SK-N-SH treated with all-trans-retinoic acid at 6 μM for 48 hours (cell line): ENCODE data around the gene C2CD5.
"Not testable (repeated sequence)": the region's sequence is repeated elsewhere in the genome, so short reads cannot be mapped to it uniquely, and the experiment has no call there.

ENCODE experiments used
- ATAC-seq: fragments of 200-7000 bp; cut with Tn5 transposase; 3 replicates; pipeline ENCODE4 v1.9.1; 2020; ENCODE audit warnings: mild to moderate bottlenecking, moderate library complexity
- ARNTL ChIP-seq: fragments of 450-650 bp; formaldehyde crosslinking; IDR thresholded peaks from 2 replicates; pipeline ENCODE4 v1.5.0; 2020; ENCODE audit warnings: low read depth, mild to moderate bottlenecking, moderate library complexity, borderline replicate concordance
- BACH2 ChIP-seq: fragments of 250-450 bp; sonication (Bioruptor Pico); IDR thresholded peaks from 2 replicates; pipeline ENCODE4 v1.9.0; 2021; ENCODE audit warnings: mild to moderate bottlenecking, borderline replicate concordance
- ESRRG ChIP-seq: fragments of 250-450 bp; sonication (Bioruptor Pico); IDR thresholded peaks from 2 replicates; pipeline ENCODE4 v1.6.1; 2021; ENCODE audit warnings: mild to moderate bottlenecking
- GLIS3 ChIP-seq: fragments of 250-450 bp; sonication (Bioruptor Pico); IDR thresholded peaks from 2 replicates; pipeline ENCODE4 v1.5.0; 2020; ENCODE audit warnings: mild to moderate bottlenecking, moderate library complexity
- ISL1 ChIP-seq: fragments of 250-450 bp; sonication (Bioruptor Pico); IDR thresholded peaks from 2 replicates; pipeline ENCODE4 v2.1.2; 2022; ENCODE audit warnings: mild to moderate bottlenecking, moderate library complexity
- OSR1 ChIP-seq: fragments of 250-450 bp; sonication (Bioruptor Pico); IDR thresholded peaks from 2 replicates; pipeline ENCODE4 v1.8.0; 2022; ENCODE audit warnings: moderate library complexity, mild to moderate bottlenecking, inconsistent platforms
- PPARA ChIP-seq: fragments of 250-450 bp; sonication (Bioruptor Pico); IDR thresholded peaks from 2 replicates; pipeline ENCODE4 v1.5.0; 2020; ENCODE audit warnings: mild to moderate bottlenecking, borderline replicate concordance
- RARB ChIP-seq: fragments of 250-450 bp; sonication (Bioruptor Pico); IDR thresholded peaks from 2 replicates; pipeline ENCODE4 v1.8.0; 2021; ENCODE audit warnings: mild to moderate bottlenecking, moderate library complexity
- SNAI2 ChIP-seq: fragments of 250-450 bp; sonication (Bioruptor Pico); IDR thresholded peaks from 2 replicates; pipeline ENCODE4 v1.5.0; 2020; ENCODE audit warnings: mild to moderate bottlenecking, moderate library complexity
- TCF4 ChIP-seq: fragments of 250-450 bp; sonication (Bioruptor Pico); IDR thresholded peaks from 2 replicates; pipeline ENCODE4 v1.8.0; 2021; ENCODE audit warnings: mild to moderate bottlenecking, moderate library complexity, borderline replicate concordance
- ZC3H10 ChIP-seq: fragments of 250-450 bp; sonication (Bioruptor Pico); IDR thresholded peaks from 2 replicates; pipeline ENCODE4 v1.5.1; 2021; ENCODE audit warnings: mild to moderate bottlenecking, moderate library complexity
- ZFP3 ChIP-seq: fragments of 250-450 bp; sonication (Bioruptor Pico); IDR thresholded peaks from 2 replicates; pipeline ENCODE4 v1.5.0; 2020; ENCODE audit warnings: mild to moderate bottlenecking, moderate library complexity
- ZFP30 ChIP-seq: fragments of 450-650 bp; formaldehyde crosslinking; IDR thresholded peaks from 2 replicates; pipeline ENCODE4 v1.5.0; 2022; ENCODE audit warnings: mild to moderate bottlenecking, moderate library complexity
- ZNF565 ChIP-seq: fragments of 450-650 bp; formaldehyde crosslinking; conservative IDR thresholded peaks from 2 replicates; pipeline ENCODE4 v1.5.0; 2020; ENCODE audit warnings: low read depth, mild to moderate bottlenecking, moderate library complexity
- ZNF70 ChIP-seq: fragments of 450-650 bp; formaldehyde crosslinking; IDR thresholded peaks from 2 replicates; pipeline ENCODE4 v1.5.0; 2020; ENCODE audit warnings: mild to moderate bottlenecking, moderate library complexity
- ZNF8 ChIP-seq: fragments of 450-650 bp; formaldehyde crosslinking; IDR thresholded peaks from 2 replicates; pipeline ENCODE4 v1.5.0; 2020; ENCODE audit warnings: mild to moderate bottlenecking, moderate library complexity
- TF ChIP-seq, protein P1 (sequence below): fragments of 250-450 bp; sonication (Bioruptor Pico); IDR thresholded peaks from 2 replicates; pipeline ENCODE4 v1.8.0; 2020; ENCODE audit warnings: mild to moderate bottlenecking, moderate library complexity, borderline replicate concordance
- TF ChIP-seq, protein P2 (sequence below): fragments of 250-450 bp; sonication (Bioruptor Pico); IDR thresholded peaks from 2 replicates; pipeline ENCODE4 v1.8.0; 2021; ENCODE audit warnings: low read depth, mild to moderate bottlenecking, moderate library complexity, borderline replicate concordance
- TF ChIP-seq, protein P3 (sequence below): fragments of 250-450 bp; sonication (Bioruptor Pico); IDR thresholded peaks from 2 replicates; pipeline ENCODE4 v1.5.1; 2021; ENCODE audit warnings: mild to moderate bottlenecking, moderate library complexity
- TF ChIP-seq, protein P4 (sequence below): fragments of 250-450 bp; sonication (Bioruptor Pico); IDR thresholded peaks from 2 replicates; pipeline ENCODE4 v1.5.1; 2020; ENCODE audit warnings: low read depth, mild to moderate bottlenecking, moderate library complexity
- TF ChIP-seq, protein P5 (sequence below): fragments of 250-450 bp; sonication (Bioruptor Pico); IDR thresholded peaks from 2 replicates; pipeline ENCODE4 v1.5.0; 2020; ENCODE audit warnings: mild to moderate bottlenecking, moderate library complexity

Gene C2CD5

DNA sequence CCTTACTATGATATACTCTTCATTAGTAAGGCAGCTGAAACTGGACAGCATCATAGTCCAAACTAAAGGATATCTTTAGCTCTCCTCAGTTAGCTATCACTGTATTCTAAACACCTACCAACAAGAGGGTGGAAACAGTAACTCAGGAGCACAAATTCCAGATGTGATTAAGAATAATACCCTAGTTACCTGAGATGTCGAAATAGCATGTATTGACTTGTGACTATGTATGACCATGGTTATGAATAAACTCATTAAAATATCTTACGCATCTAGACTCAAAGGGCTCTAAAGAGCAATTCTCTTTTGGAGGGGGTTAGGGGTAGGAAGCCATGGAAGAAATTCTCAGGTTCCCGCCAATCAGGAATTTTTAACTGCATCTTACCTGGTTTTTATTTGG lies 90.8 kb downstream of the C2CD5 start:
- ATAC-seq, result no peak
- TF ChIP-seq GLIS3 (CRISPR knock-in tag) (no peak), SNAI2 (CRISPR knock-in tag) (no peak), ZFP30 (CRISPR knock-in tag) (no peak), ISL1 (CRISPR knock-in tag) (no peak), OSR1 (CRISPR knock-in tag) (no peak), ARNTL (no peak), PPARA (CRISPR knock-in tag) (no peak), ZNF70 (CRISPR knock-in tag) (no peak)
- TF ChIP-seq, protein P1, sequence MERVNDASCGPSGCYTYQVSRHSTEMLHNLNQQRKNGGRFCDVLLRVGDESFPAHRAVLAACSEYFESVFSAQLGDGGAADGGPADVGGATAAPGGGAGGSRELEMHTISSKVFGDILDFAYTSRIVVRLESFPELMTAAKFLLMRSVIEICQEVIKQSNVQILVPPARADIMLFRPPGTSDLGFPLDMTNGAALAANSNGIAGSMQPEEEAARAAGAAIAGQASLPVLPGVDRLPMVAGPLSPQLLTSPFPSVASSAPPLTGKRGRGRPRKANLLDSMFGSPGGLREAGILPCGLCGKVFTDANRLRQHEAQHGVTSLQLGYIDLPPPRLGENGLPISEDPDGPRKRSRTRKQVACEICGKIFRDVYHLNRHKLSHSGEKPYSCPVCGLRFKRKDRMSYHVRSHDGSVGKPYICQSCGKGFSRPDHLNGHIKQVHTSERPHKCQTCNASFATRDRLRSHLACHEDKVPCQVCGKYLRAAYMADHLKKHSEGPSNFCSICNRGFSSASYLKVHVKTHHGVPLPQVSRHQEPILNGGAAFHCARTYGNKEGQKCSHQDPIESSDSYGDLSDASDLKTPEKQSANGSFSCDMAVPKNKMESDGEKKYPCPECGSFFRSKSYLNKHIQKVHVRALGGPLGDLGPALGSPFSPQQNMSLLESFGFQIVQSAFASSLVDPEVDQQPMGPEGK, result no peak
- TF ChIP-seq, protein P2, sequence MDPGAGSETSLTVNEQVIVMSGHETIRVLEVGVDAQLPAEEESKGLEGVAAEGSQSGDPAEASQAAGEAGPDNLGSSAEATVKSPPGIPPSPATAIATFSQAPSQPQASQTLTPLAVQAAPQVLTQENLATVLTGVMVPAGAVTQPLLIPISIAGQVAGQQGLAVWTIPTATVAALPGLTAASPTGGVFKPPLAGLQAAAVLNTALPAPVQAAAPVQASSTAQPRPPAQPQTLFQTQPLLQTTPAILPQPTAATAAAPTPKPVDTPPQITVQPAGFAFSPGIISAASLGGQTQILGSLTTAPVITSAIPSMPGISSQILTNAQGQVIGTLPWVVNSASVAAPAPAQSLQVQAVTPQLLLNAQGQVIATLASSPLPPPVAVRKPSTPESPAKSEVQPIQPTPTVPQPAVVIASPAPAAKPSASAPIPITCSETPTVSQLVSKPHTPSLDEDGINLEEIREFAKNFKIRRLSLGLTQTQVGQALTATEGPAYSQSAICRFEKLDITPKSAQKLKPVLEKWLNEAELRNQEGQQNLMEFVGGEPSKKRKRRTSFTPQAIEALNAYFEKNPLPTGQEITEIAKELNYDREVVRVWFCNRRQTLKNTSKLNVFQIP (CRISPR knock-in tag), result no peak

DNA sequence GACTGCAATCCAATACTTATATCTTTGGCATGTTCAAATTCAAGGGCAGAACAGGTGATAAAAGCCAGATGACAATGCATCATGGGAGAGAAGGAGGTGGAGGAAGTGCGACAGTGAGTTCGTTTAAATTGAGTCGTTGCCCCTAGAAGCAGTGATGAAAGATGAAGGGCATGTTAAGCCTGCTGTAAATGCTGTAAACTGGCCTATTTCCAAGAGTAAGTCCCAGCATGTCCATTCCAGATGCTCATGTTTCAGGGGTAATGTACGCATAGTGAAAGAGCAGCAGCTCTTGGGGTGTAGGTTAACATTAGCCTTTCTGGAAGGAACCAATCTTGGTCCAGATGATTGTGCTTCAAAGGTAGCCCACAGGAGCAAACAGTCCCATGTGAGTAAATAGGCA lies 97.1 kb downstream of the C2CD5 start:
- TF ChIP-seq, protein P1, result no peak
- TF ChIP-seq PPARA (CRISPR knock-in tag), result no peak
- no peak for TF ChIP-seq TCF4 (CRISPR knock-in tag)
- TF ChIP-seq GLIS3 (CRISPR knock-in tag), result no peak
- TF ChIP-seq ISL1 (CRISPR knock-in tag), result no peak
- TF ChIP-seq ZNF8, result no peak
- no peak for TF ChIP-seq OSR1 (CRISPR knock-in tag)
- TF ChIP-seq, protein P3, sequence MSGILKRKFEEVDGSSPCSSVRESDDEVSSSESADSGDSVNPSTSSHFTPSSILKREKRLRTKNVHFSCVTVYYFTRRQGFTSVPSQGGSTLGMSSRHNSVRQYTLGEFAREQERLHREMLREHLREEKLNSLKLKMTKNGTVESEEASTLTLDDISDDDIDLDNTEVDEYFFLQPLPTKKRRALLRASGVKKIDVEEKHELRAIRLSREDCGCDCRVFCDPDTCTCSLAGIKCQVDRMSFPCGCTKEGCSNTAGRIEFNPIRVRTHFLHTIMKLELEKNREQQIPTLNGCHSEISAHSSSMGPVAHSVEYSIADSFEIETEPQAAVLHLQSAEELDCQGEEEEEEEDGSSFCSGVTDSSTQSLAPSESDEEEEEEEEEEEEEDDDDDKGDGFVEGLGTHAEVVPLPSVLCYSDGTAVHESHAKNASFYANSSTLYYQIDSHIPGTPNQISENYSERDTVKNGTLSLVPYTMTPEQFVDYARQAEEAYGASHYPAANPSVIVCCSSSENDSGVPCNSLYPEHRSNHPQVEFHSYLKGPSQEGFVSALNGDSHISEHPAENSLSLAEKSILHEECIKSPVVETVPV (CRISPR knock-in tag), result no peak
- TF ChIP-seq BACH2 (CRISPR knock-in tag), result no peak
- TF ChIP-seq ESRRG (CRISPR knock-in tag), result no peak
- TF ChIP-seq ARNTL, result no peak
- TF ChIP-seq ZNF70 (CRISPR knock-in tag), result no peak
- TF ChIP-seq SNAI2 (CRISPR knock-in tag), result no peak
- TF ChIP-seq ZFP3 (CRISPR knock-in tag), result no peak
- TF ChIP-seq, protein P2 (CRISPR knock-in tag), result no peak
- TF ChIP-seq, protein P4, sequence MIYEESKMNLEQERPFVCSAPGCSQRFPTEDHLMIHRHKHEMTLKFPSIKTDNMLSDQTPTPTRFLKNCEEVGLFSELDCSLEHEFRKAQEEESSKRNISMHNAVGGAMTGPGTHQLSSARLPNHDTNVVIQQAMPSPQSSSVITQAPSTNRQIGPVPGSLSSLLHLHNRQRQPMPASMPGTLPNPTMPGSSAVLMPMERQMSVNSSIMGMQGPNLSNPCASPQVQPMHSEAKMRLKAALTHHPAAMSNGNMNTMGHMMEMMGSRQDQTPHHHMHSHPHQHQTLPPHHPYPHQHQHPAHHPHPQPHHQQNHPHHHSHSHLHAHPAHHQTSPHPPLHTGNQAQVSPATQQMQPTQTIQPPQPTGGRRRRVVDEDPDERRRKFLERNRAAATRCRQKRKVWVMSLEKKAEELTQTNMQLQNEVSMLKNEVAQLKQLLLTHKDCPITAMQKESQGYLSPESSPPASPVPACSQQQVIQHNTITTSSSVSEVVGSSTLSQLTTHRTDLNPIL (CRISPR knock-in tag), result no peak
- TF ChIP-seq, protein P5, sequence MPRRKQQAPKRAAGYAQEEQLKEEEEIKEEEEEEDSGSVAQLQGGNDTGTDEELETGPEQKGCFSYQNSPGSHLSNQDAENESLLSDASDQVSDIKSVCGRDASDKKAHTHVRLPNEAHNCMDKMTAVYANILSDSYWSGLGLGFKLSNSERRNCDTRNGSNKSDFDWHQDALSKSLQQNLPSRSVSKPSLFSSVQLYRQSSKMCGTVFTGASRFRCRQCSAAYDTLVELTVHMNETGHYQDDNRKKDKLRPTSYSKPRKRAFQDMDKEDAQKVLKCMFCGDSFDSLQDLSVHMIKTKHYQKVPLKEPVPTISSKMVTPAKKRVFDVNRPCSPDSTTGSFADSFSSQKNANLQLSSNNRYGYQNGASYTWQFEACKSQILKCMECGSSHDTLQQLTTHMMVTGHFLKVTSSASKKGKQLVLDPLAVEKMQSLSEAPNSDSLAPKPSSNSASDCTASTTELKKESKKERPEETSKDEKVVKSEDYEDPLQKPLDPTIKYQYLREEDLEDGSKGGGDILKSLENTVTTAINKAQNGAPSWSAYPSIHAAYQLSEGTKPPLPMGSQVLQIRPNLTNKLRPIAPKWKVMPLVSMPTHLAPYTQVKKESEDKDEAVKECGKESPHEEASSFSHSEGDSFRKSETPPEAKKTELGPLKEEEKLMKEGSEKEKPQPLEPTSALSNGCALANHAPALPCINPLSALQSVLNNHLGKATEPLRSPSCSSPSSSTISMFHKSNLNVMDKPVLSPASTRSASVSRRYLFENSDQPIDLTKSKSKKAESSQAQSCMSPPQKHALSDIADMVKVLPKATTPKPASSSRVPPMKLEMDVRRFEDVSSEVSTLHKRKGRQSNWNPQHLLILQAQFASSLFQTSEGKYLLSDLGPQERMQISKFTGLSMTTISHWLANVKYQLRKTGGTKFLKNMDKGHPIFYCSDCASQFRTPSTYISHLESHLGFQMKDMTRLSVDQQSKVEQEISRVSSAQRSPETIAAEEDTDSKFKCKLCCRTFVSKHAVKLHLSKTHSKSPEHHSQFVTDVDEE (CRISPR knock-in tag), result no peak
- TF ChIP-seq ZNF565 (CRISPR knock-in tag), result no peak
- TF ChIP-seq RARB (CRISPR knock-in tag), result no peak
- TF ChIP-seq ZC3H10 (CRISPR knock-in tag), result no peak
- TF ChIP-seq, all 23 proteins: peak for 0
- ATAC-seq, result no peak

DNA sequence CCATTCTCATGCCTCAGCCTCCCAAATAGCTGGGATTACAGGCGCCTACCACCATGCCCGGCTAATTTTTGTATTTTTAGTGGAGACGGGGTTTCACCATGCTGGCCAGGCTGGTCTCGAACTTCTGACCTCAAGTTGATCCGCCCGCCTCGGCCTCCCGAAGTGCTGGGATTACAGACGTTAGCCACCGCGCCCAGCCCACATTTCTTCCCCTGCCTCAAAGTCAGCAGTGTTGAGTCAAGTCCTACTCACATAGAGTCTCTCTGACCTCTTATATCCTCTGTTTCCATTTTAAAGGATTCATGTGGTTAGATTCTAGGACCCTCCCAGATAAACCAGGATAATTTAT lies 100.1 kb downstream of the C2CD5 start:
- not testable (repeated sequence) for ATAC-seq
